HCT116 (cell line): ENCODE measurements around the gene NEK9. TPM values are rescaled to one million over a fixed set of nuclear protein-coding genes. Genes with fewer than 3 reads are reported as not detected.

Experiments used
- ATAC-seq: fragments of 200-7000 bp; cut with Tn5 transposase; 2 replicates; pipeline ENCODE4 v1.9.1; 2020; ENCODE audit warnings: mild to moderate bottlenecking, moderate library complexity
- BruUV-seq: library from RNA; stranded (reverse); fragments of 400-500 nt; replicated peaks from 2 replicates; lab custom pipeline; 2021; lab: Mats Ljungman, UMichigan
- CTCF ChIA-PET: fragments of 300-600 bp; sonication (Branson Sonifier 250); formaldehyde crosslinking; loops from one replicate; lab custom pipeline; 2021; ENCODE audit warnings: antibody characterized with exemption; lab: Charles Lee
- POLR2A ChIA-PET: fragments of 300-600, 350-600 bp; sonication (Branson Sonifier 250); formaldehyde crosslinking; loops from one replicate; lab custom pipeline; 2021; ENCODE audit warnings: antibody characterized with exemption; lab: Charles Lee
- RAD21 ChIA-PET, 2 experiments: fragments of 300-600 bp; sonication (Branson Sonifier 250); formaldehyde crosslinking; loops; one replicate each; lab custom pipeline; 2023; ENCODE audit warnings: low total read pairs in 2 of 2; ENCODE audit not compliant: uncharacterized antibody in 2 of 2, unreplicated experiment in 2 of 2, low non-redundant PET in 1 of 2; lab: Charles Lee
- DNase-seq: peaks from one replicate; pipeline ENCODE4 v3.0.0-alpha.2; 2010; ENCODE audit warnings: low read depth, low spot score
- H2AFZ ChIP-seq: fragments of 200-600 bp; shearing (Covaris generic), sonication (generic); 2 replicates; pipeline ENCODE4 v1.6.1; 2017; ENCODE audit warnings: low read depth, mixed run types, mixed read lengths, antibody characterized with exemption, low read length; ENCODE audit not compliant: poor library complexity, severe bottlenecking
- H3K27ac ChIP-seq: 2 replicates; pipeline ENCODE4 v1.5.1; 2012; ENCODE audit warnings: low read depth, low read length
- H3K27me3 ChIP-seq: fragments of 200-600 bp; sonication (generic); 2 replicates; pipeline ENCODE4 v1.6.1; 2016; ENCODE audit warnings: mixed run types, low read length, mixed read lengths; ENCODE audit not compliant: insufficient read depth
- H3K36me3 ChIP-seq, 2 experiments: fragments of 200-500 bp in 1 of 2; fragments of 200-600 bp in 1 of 2; sonication (Bioruptor generic) in 1 of 2; sonication (generic) in 1 of 2; 2 replicates each; pipeline versions ENCODE4 v1.5.1 to v1.6.1; 2014 to 2016; ENCODE audit warnings: low read length in 2 of 2, inconsistent platforms in 1 of 2, mixed read lengths in 1 of 2, mixed run types in 1 of 2; ENCODE audit not compliant: insufficient read depth in 2 of 2, control insufficient read depth in 1 of 2
- H3K4me1 ChIP-seq, 2 experiments: fragments of 200-600 bp in 1 of 2; sonication (generic) in 1 of 2; 2 replicates each; pipeline versions ENCODE4 v1.5.1 to v1.6.1; 2012 to 2017; ENCODE audit warnings: low read length in 2 of 2, inconsistent platforms in 1 of 2, mild to moderate bottlenecking in 1 of 2, mixed read lengths in 1 of 2, mixed run types in 1 of 2, moderate library complexity in 1 of 2; ENCODE audit not compliant: insufficient read depth in 2 of 2, control insufficient read depth in 1 of 2
- H3K4me2 ChIP-seq: fragments of 200-600 bp; sonication (generic); 2 replicates; pipeline ENCODE4 v1.6.1; 2017; ENCODE audit warnings: mixed run types, low read length, mixed read lengths
- H3K4me3 ChIP-seq, 2 experiments: fragments of 200-600 bp in 1 of 2; sonication (generic) in 1 of 2; replicated peaks in 1 of 2; 2 replicates each; pipeline ENCODE4 v1.5.1; 2011 to 2016; ENCODE audit warnings: low read length in 2 of 2, control low read depth in 1 of 2, low read depth in 1 of 2, mild to moderate bottlenecking in 1 of 2, mixed read lengths in 1 of 2, mixed run types in 1 of 2
- H3K79me2 ChIP-seq: fragments of 200-600 bp; sonication (generic); 2 replicates; pipeline ENCODE4 v1.6.1; 2017; ENCODE audit warnings: mild to moderate bottlenecking, mixed run types, low read length, moderate library complexity, mixed read lengths; ENCODE audit not compliant: insufficient read depth
- H3K9ac ChIP-seq: fragments of 200-600 bp; sonication (generic); 2 replicates; pipeline ENCODE4 v1.6.1; 2016; ENCODE audit warnings: low read length, mixed read lengths
- H3K9me2 ChIP-seq: fragments of 200-600 bp; sonication (generic), shearing (Covaris generic); 2 replicates; pipeline ENCODE4 v1.6.1; 2017; ENCODE audit warnings: mixed run types, mild to moderate bottlenecking, moderate library complexity; ENCODE audit not compliant: insufficient read depth
- H3K9me3 ChIP-seq, 2 experiments: fragments of 200-500 bp in 1 of 2; fragments of 200-600 bp in 1 of 2; sonication (Bioruptor generic) in 1 of 2; sonication (generic) in 1 of 2; 2 replicates each; pipeline ENCODE4 v1.6.1; 2014 to 2017; ENCODE audit warnings: low read length in 2 of 2, mixed read lengths in 2 of 2, inconsistent platforms in 1 of 2, low read depth in 1 of 2, mild to moderate bottlenecking in 1 of 2, mixed run types in 1 of 2, moderate library complexity in 1 of 2; ENCODE audit not compliant: control insufficient read depth in 1 of 2, insufficient read depth in 1 of 2
- H4K20me1 ChIP-seq: fragments of 200-600 bp; sonication (generic), shearing (Covaris generic); 2 replicates; pipeline ENCODE4 v1.6.1; 2017; ENCODE audit warnings: mixed run types, mild to moderate bottlenecking, moderate library complexity; ENCODE audit not compliant: insufficient read depth
- CBX3 ChIP-seq: IDR thresholded peaks from 2 replicates; pipeline ENCODE4 v1.6.1; 2012; ENCODE audit warnings: low read depth
- CEBPB ChIP-seq: IDR thresholded peaks from 2 replicates; pipeline ENCODE4 v1.6.1; 2012; ENCODE audit warnings: low read depth
- EZH2 ChIP-seq: fragments of 200-600 bp; sonication (generic); IDR thresholded peaks from 2 replicates; pipeline ENCODE4 v1.6.1; 2017; ENCODE audit warnings: antibody characterized with exemption, mixed run types
- POLR2A ChIP-seq: IDR thresholded peaks from 2 replicates; pipeline ENCODE4 v1.7.0; 2011; ENCODE audit warnings: borderline replicate concordance; ENCODE audit not compliant: insufficient read depth, insufficient read length; ENCODE audit errors: extremely low read depth
- POLR2AphosphoS5 ChIP-seq: IDR thresholded peaks from 2 replicates; pipeline ENCODE4 v1.6.1; 2011; ENCODE audit warnings: mild to moderate bottlenecking, low read depth, low read length, moderate library complexity
- REST ChIP-seq: IDR thresholded peaks from 2 replicates; pipeline ENCODE4 v1.6.1; 2012; ENCODE audit warnings: low read depth
- SIN3A ChIP-seq: IDR thresholded peaks from 2 replicates; pipeline ENCODE4 v1.6.1; 2012; ENCODE audit warnings: low read depth
- SRF ChIP-seq: IDR thresholded peaks from 2 replicates; pipeline ENCODE4 v1.6.1; 2012; ENCODE audit warnings: low read depth
- TCF7L2 ChIP-seq: IDR thresholded peaks from 2 replicates; pipeline ENCODE4 v1.7.0; 2011; ENCODE audit warnings: borderline replicate concordance, inconsistent platforms; ENCODE audit not compliant: insufficient read depth, insufficient read length; ENCODE audit errors: extremely low read depth
- ZBTB33 ChIP-seq: IDR thresholded peaks from 2 replicates; pipeline ENCODE4 v1.6.1; 2011; ENCODE audit warnings: mild to moderate bottlenecking, low read length, moderate library complexity; ENCODE audit not compliant: insufficient replicate concordance; ENCODE audit errors: extremely low read depth
- intact Hi-C: fragments of 100-400 bp; cut with micrococcal nuclease; formaldehyde crosslinking; loops from 2 replicates; pipeline ENCODE4 v1.10.0; 2022
- total RNA-seq: library from RNA; stranded (reverse); gene quantifications from one replicate; pipeline ENCODE4 v1.2.1, GENCODE V29; 2021; ENCODE audit not compliant: unreplicated experiment

NEK9 gene
- total RNA-seq, 1 experiment from 2014 or later: 64.4 TPM

- Histone ChIP-seq H3K9ac (no peak overlapping the region), H3K36me3 (no peaks in the 10 kb centered on the region), H3K4me3 (no peak overlapping the region), H3K27ac (no peak overlapping the region), H3K4me1 (peaks cover 0 to 4% of the 10 kb centered on the region in 2 experiments; a peak in 2 of 4 replicates), H3K9me3 (no peaks in the 10 kb centered on the region), H3K9me2 (no peaks in the 10 kb centered on the region), H2AFZ (no peak overlapping the region), H3K4me2 (no peak overlapping the region), H3K79me2 (peaks cover 97% of the 10 kb centered on the region), H3K27me3 (no peaks in the 10 kb centered on the region), H4K20me1 (no peaks in the 10 kb centered on the region)
- CTCF ChIA-PET: no interaction called here
- TF ChIP-seq POLR2A: no peak
- no peak for TF ChIP-seq EZH2
- TF ChIP-seq TCF7L2: no peak
- no peak for TF ChIP-seq ZBTB33
- TF ChIP-seq SRF: no peak
- TF ChIP-seq CEBPB: no peak
- no peak for TF ChIP-seq POLR2AphosphoS5
- TF ChIP-seq SIN3A: no peak
- no peak for TF ChIP-seq CBX3
- TF ChIP-seq REST: no peak
- intact Hi-C loops: no loop called here
- ATAC-seq (no peak), DNase-seq (no peak)
- RAD21 ChIA-PET: no interaction called here
- POLR2A ChIA-PET: no interaction called here
- no TSS peak for BruUV-seq
These were observed 38.0 kb upstream of the NEK9 start for GRCh38 chr14:75164809-75165208.
